ENCODE results near the gene CCDC92B.

The CCDC92B gene

DNA sequence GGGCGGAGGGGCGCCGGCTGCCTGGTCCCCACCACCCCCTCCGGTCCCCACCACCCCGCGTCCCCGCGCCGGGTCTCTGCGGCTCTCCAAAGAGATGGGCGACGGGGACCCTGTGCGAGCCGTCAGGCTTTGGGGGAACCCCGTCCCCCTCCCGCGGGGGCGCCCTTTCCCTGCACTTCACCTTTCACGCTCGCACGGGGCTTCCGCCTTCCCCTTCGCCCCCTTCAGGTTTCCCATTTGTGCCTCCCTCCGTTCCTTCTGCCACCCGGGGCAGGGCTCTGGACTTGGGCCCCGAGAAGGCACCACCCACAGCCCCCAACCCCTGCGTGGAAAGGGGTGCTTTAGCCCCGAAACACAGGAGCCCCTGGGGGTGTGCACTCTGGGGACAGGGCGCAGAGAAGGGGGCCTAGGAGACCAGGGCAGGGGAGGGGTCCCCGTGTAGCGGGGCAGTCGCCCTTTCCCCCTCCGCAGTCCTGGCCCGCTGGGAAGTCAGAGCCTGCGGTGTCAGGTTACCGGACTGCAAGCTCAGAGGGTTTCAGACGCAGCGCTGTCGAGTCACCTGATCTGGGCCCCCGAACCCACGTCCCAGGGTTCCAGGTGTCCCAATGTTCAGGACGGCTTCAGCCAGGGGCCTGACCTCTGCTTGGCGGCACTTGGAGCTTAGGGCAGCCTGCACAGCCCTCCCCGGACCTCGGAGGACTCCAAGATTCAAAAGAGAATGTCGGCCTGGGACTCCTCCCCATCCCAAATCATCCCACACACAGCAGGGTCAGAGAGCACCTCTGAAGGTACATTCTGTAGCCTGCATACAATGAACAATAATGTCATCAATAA is 6.7 kb upstream of the CCDC92B start:
- Mint-ChIP-seq H3K27me3 (peaks cover 75% of the 10 kb centered on the region), H3K4me1 (peaks cover 2% of the 10 kb centered on the region), H3K36me3 (no peaks in the 10 kb centered on the region), H3K27ac (no peak overlapping the region), H3K9me3 (no peaks in the 10 kb centered on the region), H3K4me3 (no peak overlapping the region)
- no peak for DNase-seq
- CTCF ChIA-PET: no interaction called here

DNA sequence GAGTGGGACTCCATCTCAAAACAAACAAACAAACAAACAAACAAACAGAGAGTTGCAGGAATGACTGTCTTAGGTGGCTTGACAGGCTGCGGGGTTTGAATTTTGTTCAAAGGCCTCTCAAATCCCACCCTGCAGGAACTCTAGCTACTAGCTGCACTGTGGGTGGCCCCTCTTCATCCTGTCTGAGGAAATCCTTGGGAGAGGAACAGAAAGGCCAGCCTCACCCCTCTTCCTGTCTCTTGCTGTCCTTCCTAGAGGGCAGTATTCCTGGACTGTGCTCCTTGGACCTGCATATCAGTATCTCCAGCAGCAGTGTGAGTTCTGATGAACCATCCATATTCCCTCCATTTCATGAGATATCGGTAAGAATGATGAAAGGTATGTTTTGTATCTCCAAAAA is 2.0 kb upstream of the CCDC92B start:
- Mint-ChIP-seq H3K36me3 (no peaks in the 10 kb centered on the region), H3K4me1 (peaks cover 2% of the 10 kb centered on the region), H3K27ac (no peak overlapping the region), H3K9me3 (no peaks in the 10 kb centered on the region), H3K27me3 (peaks cover 86% of the 10 kb centered on the region), H3K4me3 (no peak overlapping the region)
- CTCF ChIA-PET: no interaction called here
- DNase-seq: no peak

DNA sequence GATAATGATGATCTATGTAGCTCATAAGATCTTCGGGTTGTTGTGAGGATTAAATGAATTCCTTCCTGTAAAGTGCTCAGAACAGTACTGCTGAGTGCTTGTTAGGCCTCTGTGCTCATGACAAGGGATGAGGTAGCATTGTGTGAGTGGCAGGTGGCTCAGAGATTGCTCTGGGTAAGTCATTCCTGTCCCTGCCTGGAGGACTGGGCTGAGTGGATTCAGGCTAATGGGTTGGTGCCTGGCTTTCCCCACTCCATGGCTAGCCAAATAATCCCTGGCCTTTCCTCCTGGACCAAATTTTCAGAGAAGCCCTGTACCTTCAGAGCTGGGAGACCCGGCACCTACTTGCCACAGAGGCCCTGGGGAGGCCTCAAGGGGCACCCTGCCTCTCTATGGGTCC is 1.3 kb upstream of the CCDC92B start:
- DNase-seq: no peak
- CTCF ChIA-PET: no interaction called here
- peaks cover 2% of the 10 kb centered on the region for H3K4me1 Mint-ChIP-seq
- H3K27me3 Mint-ChIP-seq: peaks cover 84% of the 10 kb centered on the region
- no peaks in the 10 kb centered on the region for H3K9me3 Mint-ChIP-seq
- no peaks in the 10 kb centered on the region for H3K36me3 Mint-ChIP-seq
- H3K27ac Mint-ChIP-seq: no peak overlapping the region
- H3K4me3 Mint-ChIP-seq: no peak overlapping the region

DNA sequence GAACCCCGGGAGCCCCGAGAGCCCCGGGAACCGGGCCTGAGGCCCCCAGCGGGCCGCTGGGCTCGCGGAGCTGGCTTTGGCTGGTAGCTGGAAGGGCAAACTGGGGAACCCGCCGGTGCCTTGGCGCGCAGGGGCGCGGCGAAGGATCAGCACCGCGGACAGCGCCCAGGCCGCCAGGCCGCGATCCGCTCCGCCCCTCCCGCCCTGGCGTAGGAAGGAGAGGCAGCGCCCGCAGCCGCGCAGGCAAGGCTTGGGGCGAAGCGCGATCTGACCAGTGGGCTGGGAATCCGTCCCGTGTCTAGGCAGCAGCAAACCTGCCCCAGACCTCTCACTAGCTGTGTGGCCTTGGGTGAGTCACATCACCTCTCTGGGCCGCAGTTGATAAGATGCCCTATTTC is 331 bp upstream of the CCDC92B start:
- no peaks in the 10 kb centered on the region for H3K36me3 Mint-ChIP-seq
- H3K4me3 Mint-ChIP-seq: no peak overlapping the region
- CTCF ChIA-PET: no interaction called here
- H3K4me1 Mint-ChIP-seq: peaks cover 2% of the 10 kb centered on the region
- H3K27ac Mint-ChIP-seq: no peak overlapping the region
- DNase-seq: peak; percentile 82
- peaks cover 86% of the 10 kb centered on the region for H3K27me3 Mint-ChIP-seq
- H3K9me3 Mint-ChIP-seq: no peaks in the 10 kb centered on the region

DNA sequence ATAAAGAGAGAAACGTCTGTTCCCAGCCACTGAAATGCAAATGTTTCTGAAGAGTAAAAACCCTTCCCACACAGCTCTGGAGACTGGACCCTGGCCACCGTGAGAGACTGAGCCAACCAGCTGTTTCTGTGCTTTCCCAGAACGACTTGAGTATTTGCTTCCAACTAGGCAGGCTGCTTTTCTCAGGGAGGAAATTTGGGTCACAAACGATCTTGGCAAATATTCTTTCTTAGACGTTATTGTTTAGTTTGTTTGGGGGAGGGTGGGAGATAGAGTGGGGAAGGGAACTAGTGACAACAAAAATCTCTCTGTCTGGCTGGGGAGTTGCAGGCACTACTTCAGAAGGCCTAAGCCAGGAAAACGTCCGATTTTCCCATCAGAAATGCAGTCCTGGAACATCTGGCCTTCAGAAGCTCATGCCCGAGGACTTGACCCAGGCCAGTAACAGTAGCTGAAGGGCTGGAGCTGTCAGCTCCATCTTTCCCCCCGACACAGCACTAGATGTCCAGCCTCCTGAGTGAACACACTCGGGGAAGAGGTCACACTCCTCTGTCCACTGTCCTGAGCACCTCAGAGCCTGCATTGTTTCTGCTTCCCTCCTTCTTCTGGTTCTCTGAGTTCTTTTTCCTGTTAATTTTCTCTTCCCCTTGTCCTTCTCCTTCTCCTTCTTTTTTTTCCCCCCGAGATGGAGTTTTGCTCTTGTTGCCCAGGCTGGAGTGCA is 4.0 kb downstream of the CCDC92B start:
- Mint-ChIP-seq H3K27ac (no peak overlapping the region), H3K4me1 (no peaks in the 10 kb centered on the region), H3K9me3 (no peaks in the 10 kb centered on the region), H3K4me3 (no peak overlapping the region), H3K27me3 (peaks cover 55% of the 10 kb centered on the region), H3K36me3 (no peaks in the 10 kb centered on the region)
- CTCF ChIA-PET: no interaction called here
- no peak for DNase-seq

DNA sequence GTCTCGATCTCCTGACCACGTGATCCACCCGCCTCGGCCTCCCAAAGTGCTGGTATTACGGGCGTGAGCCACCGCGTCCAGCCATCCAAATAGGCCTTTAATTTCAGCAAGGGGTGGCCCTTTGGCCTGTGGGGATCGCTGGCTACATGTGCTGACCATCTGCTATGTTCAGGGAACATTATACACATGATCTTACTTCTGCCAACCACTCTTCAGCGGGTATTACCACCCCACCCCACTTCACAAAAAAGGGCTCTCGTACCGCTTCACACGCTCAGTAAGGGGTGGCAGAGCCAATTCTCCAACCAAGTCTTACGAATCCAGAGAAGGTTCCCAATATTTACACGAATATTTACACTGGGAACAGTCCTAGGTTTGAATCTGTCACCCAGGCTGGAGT is 11.8 kb downstream of the CCDC92B start:
- H3K4me1 Mint-ChIP-seq: no peaks in the 10 kb centered on the region
- no peaks in the 10 kb centered on the region for H3K36me3 Mint-ChIP-seq
- no peak for DNase-seq
- no peaks in the 10 kb centered on the region for H3K9me3 Mint-ChIP-seq
- H3K27me3 Mint-ChIP-seq: peaks cover 12% of the 10 kb centered on the region
- H3K27ac Mint-ChIP-seq: no peak overlapping the region
- H3K4me3 Mint-ChIP-seq: no peak overlapping the region
- CTCF ChIA-PET: no interaction called here

DNA sequence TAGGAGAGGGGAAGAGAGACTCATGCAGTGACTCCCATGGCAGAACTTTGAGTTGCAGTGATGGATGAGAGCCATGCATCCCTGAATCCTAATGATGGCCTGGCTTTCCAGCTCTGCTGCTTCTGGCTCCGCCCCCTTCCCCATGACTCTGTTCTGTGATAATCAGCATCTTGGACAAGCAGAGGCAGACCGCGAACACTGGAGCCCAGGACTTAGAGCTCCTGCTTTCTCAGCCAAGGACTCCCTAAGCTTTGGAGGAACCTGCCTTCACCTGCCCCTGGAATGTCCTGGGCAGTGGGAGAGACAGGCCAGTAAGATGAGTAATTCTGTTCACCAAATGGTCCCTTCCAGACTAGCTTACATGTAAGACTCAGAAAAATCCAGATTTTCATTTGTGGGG is 12.5 kb downstream of the CCDC92B start:
- Mint-ChIP-seq H3K4me3 (no peak overlapping the region), H3K36me3 (no peaks in the 10 kb centered on the region), H3K27me3 (peaks cover 16% of the 10 kb centered on the region), H3K4me1 (no peaks in the 10 kb centered on the region), H3K27ac (no peak overlapping the region), H3K9me3 (no peaks in the 10 kb centered on the region)
- no peak for DNase-seq
- CTCF ChIA-PET: no interaction called here

DNA sequence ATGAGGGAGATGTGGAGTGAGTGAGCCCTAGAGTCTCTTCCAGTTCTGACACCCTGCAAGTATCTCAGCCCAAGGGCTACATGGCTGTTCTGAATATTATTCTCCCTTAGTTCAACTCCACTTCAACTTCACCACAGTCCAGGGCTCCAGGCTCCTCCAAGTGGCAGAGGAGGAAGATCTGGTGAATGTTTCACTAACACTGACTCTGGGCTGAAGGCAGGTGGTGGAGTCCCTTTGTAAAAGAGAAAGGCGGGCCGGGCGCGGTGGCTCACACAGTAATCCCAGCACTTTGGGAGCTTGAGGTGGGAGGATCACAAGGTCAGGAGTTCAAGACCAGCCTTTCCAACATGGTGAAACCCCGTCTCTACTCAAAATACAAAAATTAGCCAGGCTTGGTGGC is 13.6 kb downstream of the CCDC92B start:
- Mint-ChIP-seq H3K4me1 (no peaks in the 10 kb centered on the region), H3K9me3 (no peaks in the 10 kb centered on the region), H3K36me3 (no peaks in the 10 kb centered on the region), H3K27me3 (peaks cover 21% of the 10 kb centered on the region), H3K4me3 (no peak overlapping the region), H3K27ac (no peak overlapping the region)
- DNase-seq: no peak
- CTCF ChIA-PET: no interaction called here

DNA sequence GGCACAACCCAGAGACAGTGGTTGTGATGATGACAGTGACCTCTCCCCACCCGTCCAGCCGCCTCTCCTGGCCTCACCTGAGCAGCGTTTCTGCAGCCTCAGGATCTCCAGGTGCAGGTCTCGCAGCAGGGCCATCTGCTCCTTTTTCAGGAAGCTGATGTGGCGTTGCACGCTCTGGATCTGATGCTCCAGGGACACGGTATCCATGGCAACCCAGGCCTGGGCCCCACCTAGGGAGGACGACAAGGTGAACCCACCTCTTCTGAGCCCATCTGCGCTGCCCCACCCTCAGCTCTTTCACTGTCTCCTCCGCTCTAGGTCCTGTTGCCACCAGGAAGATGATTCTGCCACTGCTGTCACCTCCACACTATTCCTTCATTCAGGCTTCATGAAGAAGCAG is 14.5 kb downstream of the CCDC92B start:
- Mint-ChIP-seq H3K9me3 (no peaks in the 10 kb centered on the region), H3K27ac (no peak overlapping the region), H3K27me3 (peaks cover 22% of the 10 kb centered on the region), H3K4me3 (no peak overlapping the region), H3K4me1 (no peaks in the 10 kb centered on the region), H3K36me3 (no peaks in the 10 kb centered on the region)
- no peak for DNase-seq
- CTCF ChIA-PET: no interaction called here

DNA sequence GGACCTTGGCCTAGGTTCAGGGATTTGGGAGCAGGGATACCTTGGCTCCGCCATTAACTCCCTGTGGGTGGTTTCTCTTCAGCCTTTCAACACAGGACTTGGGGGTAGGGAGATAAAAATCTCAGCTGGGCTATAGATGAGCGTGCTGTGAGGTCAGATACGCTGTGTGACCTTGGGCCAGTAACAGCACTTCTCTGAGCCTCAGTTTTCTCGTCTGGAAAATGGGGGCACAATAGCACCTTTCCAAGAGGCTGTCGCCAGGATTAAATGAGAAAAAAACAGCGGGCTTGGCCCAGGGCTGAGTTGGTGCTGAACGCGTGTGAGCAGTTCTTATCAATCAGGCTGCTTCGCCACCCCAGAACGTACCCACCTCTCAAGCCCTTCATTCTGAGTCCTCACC is 17.6 kb downstream of the CCDC92B start:
- no peak overlapping the region for H3K27ac Mint-ChIP-seq
- DNase-seq: no peak
- no peaks in the 10 kb centered on the region for H3K9me3 Mint-ChIP-seq
- H3K4me3 Mint-ChIP-seq: no peak overlapping the region
- peaks cover 49% of the 10 kb centered on the region for H3K27me3 Mint-ChIP-seq
- H3K36me3 Mint-ChIP-seq: no peaks in the 10 kb centered on the region
- CTCF ChIA-PET: no interaction called here
- H3K4me1 Mint-ChIP-seq: no peaks in the 10 kb centered on the region

DNA sequence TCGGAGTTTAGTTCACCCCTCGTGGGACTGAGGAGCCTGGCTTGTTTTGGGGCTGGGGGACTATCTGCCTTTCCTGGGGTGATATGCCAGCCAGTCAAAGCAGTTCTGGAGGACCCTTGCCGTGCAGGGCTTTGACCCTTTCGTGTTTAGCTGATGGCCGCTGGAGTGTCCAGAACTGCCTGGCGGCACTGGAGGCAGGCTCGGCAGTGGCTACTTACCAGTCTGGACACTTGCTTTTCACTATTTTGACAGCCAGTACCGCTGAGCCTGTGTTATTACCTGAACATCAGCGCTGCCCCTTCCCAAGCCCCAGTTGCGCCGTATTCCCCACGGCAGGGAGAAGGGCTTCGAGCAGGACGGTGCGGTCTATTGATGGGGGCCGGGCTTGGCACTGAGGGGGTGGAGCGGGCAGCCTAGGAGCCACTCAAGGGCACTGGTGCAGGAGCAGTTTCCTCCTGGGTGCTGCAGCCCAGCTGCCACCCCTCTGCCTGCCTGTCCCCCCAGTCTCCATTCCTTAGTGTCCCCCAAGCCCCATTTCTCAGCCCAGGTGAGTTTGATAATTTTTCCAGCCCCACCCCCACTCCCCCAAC is 18.6 kb downstream of the CCDC92B start:
- DNase-seq: no peak
- Mint-ChIP-seq H3K27ac (no peak overlapping the region), H3K4me1 (no peaks in the 10 kb centered on the region), H3K36me3 (no peaks in the 10 kb centered on the region), H3K4me3 (no peak overlapping the region), H3K9me3 (no peaks in the 10 kb centered on the region), H3K27me3 (peaks cover 57% of the 10 kb centered on the region)
- CTCF ChIA-PET: interaction anchor here (0.6 kb wide), 1 partner anchor 196 kb away, joined by 5 read pairs; no protein-coding TSS in a partner anchor

DNA sequence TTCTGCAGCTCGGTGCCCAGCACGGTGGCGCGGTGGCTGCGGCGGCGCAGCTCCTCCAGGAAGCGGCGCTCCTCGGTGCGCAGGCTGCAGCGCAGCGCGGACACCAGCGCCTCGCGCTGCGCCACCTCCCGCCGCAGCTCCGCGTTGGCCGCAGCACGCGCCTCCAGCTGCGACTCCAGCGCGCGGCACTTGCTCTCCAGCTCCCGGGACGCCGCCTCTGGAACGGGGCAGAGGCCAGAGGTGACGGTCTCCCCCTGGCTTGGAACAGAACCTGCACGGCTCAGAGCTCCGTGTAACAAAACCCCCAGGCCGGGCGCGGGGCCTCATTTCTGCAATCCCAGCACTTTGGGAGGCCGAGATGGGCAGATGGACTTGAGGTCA is 24.7 kb downstream of the CCDC92B start:
- H3K36me3 Mint-ChIP-seq: no peaks in the 10 kb centered on the region
- H3K4me1 Mint-ChIP-seq: peaks cover 5% of the 10 kb centered on the region
- H3K9me3 Mint-ChIP-seq: no peaks in the 10 kb centered on the region
- CTCF ChIA-PET: interaction anchor here (0.6 to 1.4 kb wide), 2 partner anchors 61 to 101 kb away, joined by 3 read pairs; no protein-coding TSS in a partner anchor
- H3K27ac Mint-ChIP-seq: no peak overlapping the region
- DNase-seq: peak; percentile 63
- H3K27me3 Mint-ChIP-seq: peaks cover 80% of the 10 kb centered on the region
- peak overlapping the region; percentile 40 for H3K4me3 Mint-ChIP-seq

DNA sequence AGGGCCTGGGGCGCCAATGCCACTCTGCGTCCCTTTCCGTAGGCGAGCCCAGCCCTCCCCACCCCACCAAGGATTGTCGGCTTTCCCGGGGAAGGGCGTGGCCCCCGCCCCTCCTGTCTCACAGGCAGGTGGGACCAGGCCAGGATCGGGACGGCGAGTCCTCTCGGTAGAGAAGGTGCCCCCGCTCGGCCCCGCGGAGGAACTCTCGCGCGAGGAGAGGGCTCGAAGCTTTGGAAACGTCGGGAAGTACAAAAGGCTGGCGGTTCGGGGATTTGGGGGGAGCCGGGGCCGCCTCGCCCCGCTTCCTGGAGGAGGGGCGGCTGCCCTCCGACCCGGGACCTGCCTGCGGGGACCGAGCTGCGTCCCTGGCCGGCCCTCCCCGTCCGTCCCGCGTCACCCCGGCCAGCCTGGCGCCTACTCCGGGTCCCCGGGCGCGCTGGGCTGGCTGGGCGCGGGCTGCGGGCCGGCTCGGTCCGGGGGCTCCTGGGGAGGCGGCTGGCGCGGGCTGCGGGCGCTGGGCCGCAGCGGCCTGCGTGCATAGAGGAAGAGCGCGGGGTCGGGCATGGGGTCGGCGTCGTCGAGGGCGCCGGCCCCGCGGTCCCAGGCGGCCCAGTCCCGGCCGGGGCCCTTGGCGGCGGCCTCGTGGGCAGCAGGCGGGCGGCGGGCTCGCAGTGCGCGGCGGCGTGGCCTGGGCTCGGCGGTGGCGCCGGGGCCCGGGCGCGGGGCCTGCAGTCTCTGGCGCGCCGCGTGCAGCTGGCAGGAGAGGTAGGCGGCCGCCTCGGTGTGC is 25.3 kb downstream of the CCDC92B start:
- H3K27me3 Mint-ChIP-seq: peaks cover 81% of the 10 kb centered on the region
- peak overlapping the region; percentile 48 for H3K4me3 Mint-ChIP-seq
- H3K36me3 Mint-ChIP-seq: no peaks in the 10 kb centered on the region
- CTCF ChIA-PET: interaction anchor here (0.6 to 1.4 kb wide), 2 partner anchors 62 to 101 kb away, joined by 3 read pairs; no protein-coding TSS in a partner anchor
- H3K4me1 Mint-ChIP-seq: peaks cover 5% of the 10 kb centered on the region
- H3K27ac Mint-ChIP-seq: no peak overlapping the region
- no peaks in the 10 kb centered on the region for H3K9me3 Mint-ChIP-seq
- no peak for DNase-seq

DNA sequence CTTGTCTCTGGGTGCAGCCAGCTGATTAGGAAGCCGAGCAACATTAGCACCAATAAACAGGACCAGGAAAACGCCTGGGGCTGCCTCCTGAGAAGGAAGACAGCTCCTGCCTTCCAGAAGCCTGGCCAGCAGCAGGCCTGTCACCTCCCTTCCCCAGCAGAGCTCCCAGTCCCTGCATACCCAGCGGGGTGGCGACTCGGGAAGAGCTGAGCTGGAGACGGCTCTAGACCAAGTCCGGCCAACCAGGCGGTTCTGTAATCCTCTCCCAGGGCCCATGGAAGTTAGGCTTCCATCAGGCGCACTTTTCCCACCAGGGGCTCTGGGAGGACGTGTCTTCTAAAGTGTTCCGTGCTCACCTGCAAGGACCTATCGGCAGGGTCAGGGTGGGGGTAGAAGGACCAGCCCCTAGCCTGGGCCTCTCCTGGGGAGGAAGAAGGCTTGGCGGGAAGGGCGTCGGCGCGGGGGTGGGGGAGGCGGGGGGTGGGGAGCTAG is 25.9 kb downstream of the CCDC92B start:
- no peak for DNase-seq
- no peaks in the 10 kb centered on the region for H3K36me3 Mint-ChIP-seq
- H3K9me3 Mint-ChIP-seq: no peaks in the 10 kb centered on the region
- CTCF ChIA-PET: no interaction called here
- no peak overlapping the region for H3K27ac Mint-ChIP-seq
- peak overlapping the region; percentile 37 for H3K4me3 Mint-ChIP-seq
- H3K27me3 Mint-ChIP-seq: peaks cover 77% of the 10 kb centered on the region
- H3K4me1 Mint-ChIP-seq: peaks cover 5% of the 10 kb centered on the region

Data from activated naive CD4-positive, alpha-beta T cell treated with anti-CD3 and anti-CD28 coated beads, Interleukin-2, amount 10 ng/mL, durations not matched to agents 7 days and 5 days (primary cell).